Activated CD8-positive, alpha-beta T cell treated with anti-CD3 and anti-CD28 coated beads for 36 hours (primary cell): ENCODE measurements around the gene PAX3. TPM values are rescaled to one million over a fixed set of nuclear protein-coding genes. Genes with fewer than 3 reads are reported as not detected.

Experiments
- ATAC-seq: fragments of 200-7000 bp; cut with Tn5 transposase; one replicate; pipeline ENCODE4 v1.10.0; 2021; ENCODE audit warnings: mild to moderate bottlenecking, moderate library complexity
- CTCF ChIA-PET: fragments of 350-600 bp; sonication (Branson Sonifier 250); formaldehyde crosslinking; loops from one replicate; lab custom pipeline; 2021; ENCODE audit warnings: antibody characterized with exemption; lab: Charles Lee
- POLR2A ChIA-PET: fragments of 350-600 bp; sonication (Branson Sonifier 250); formaldehyde crosslinking; loops from one replicate; lab custom pipeline; 2021; ENCODE audit warnings: antibody characterized with exemption; lab: Charles Lee
- DNase-seq: peaks from one replicate; pipeline ENCODE4 v3.0.0-alpha.2; 2020
- H3K27ac Mint-ChIP-seq: one replicate; pipeline ENCODE4 v1.8.0; 2021; ENCODE audit warnings: mild to moderate bottlenecking, mixed read lengths
- H3K27me3 Mint-ChIP-seq: one replicate; pipeline ENCODE4 v1.8.0; 2021; ENCODE audit warnings: mixed read lengths
- H3K36me3 Mint-ChIP-seq: one replicate; pipeline ENCODE4 v1.8.0; 2021; ENCODE audit warnings: low read depth, mixed read lengths
- H3K4me1 Mint-ChIP-seq: one replicate; pipeline ENCODE4 v1.8.0; 2021; ENCODE audit warnings: low read depth, mixed read lengths
- H3K4me3 Mint-ChIP-seq: one replicate; pipeline ENCODE4 v1.8.0; 2021; ENCODE audit warnings: mild to moderate bottlenecking, moderate library complexity, mixed read lengths
- H3K9me3 Mint-ChIP-seq: one replicate; pipeline ENCODE4 v1.8.0; 2021; ENCODE audit warnings: mixed read lengths
- intact Hi-C: fragments of 100-400 bp; cut with micrococcal nuclease; formaldehyde crosslinking; loops from one replicate; pipeline ENCODE4 v1.10.0; 2022
- total RNA-seq, 2 experiments: library from RNA; stranded (reverse); gene quantifications; one replicate each; pipeline ENCODE4 v1.2.3, GENCODE V29; 2021
- TF ChIP-seq, protein P1 (sequence below): fragments of 200-600 bp; IDR thresholded peaks from one replicate; pipeline ENCODE4 v1.8.0; 2022; ENCODE audit warnings: antibody characterized with exemption, mild to moderate bottlenecking

The PAX3 gene
- total RNA-seq, 2 experiments from 2014 or later, result not detected

- TF ChIP-seq, protein P1, sequence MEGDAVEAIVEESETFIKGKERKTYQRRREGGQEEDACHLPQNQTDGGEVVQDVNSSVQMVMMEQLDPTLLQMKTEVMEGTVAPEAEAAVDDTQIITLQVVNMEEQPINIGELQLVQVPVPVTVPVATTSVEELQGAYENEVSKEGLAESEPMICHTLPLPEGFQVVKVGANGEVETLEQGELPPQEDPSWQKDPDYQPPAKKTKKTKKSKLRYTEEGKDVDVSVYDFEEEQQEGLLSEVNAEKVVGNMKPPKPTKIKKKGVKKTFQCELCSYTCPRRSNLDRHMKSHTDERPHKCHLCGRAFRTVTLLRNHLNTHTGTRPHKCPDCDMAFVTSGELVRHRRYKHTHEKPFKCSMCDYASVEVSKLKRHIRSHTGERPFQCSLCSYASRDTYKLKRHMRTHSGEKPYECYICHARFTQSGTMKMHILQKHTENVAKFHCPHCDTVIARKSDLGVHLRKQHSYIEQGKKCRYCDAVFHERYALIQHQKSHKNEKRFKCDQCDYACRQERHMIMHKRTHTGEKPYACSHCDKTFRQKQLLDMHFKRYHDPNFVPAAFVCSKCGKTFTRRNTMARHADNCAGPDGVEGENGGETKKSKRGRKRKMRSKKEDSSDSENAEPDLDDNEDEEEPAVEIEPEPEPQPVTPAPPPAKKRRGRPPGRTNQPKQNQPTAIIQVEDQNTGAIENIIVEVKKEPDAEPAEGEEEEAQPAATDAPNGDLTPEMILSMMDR, result no peak
- intact Hi-C loops, result no loop called here
- POLR2A ChIA-PET, result no interaction called here
- Mint-ChIP-seq H3K4me1 (peaks cover 16% of the 10 kb centered on the region), H3K27ac (no peak overlapping the region), H3K27me3 (peaks cover 87% of the 10 kb centered on the region), H3K9me3 (peaks cover 3% of the 10 kb centered on the region), H3K36me3 (peaks cover 3% of the 10 kb centered on the region), H3K4me3 (no peak overlapping the region)
- no peak for DNase-seq
- ATAC-seq, result no peak
- CTCF ChIA-PET, result no interaction called here
These were observed 3.8 kb downstream of the PAX3 start for GRCh38 chr2:222294996-222295367.

- H3K27me3 Mint-ChIP-seq, result peaks cover 86% of the 10 kb centered on the region
- DNase-seq (no peak), ATAC-seq (no peak)
- peaks cover 1% of the 10 kb centered on the region for H3K36me3 Mint-ChIP-seq
- peaks cover 2% of the 10 kb centered on the region for H3K9me3 Mint-ChIP-seq
- no peak overlapping the region for H3K27ac Mint-ChIP-seq
- CTCF ChIA-PET, result interaction anchor here (1.6 kb wide), 1 partner anchor 24 kb away, joined by 5 read pairs; no protein-coding TSS in a partner anchor
- TF ChIP-seq, protein P1, result no peak
- intact Hi-C loops, result no loop called here
- POLR2A ChIA-PET, result no interaction called here
- H3K4me1 Mint-ChIP-seq, result peaks cover 12% of the 10 kb centered on the region
- no peak overlapping the region for H3K4me3 Mint-ChIP-seq
These were observed 4.9 kb downstream of the PAX3 start for GRCh38 chr2:222293660-222294630.

GRCh38 chr2:222292149-222293134, 6.4 kb downstream of the PAX3 start:
- Mint-ChIP-seq H3K36me3 (no peaks in the 10 kb centered on the region), H3K27me3 (peaks cover 87% of the 10 kb centered on the region), H3K4me3 (no peak overlapping the region), H3K4me1 (peaks cover 12% of the 10 kb centered on the region), H3K27ac (no peak overlapping the region), H3K9me3 (peaks cover 2% of the 10 kb centered on the region)
- intact Hi-C loops, result no loop called here
- ATAC-seq (no peak), DNase-seq (no peak)
- CTCF ChIA-PET, result interaction anchor here (1.6 kb wide), 1 partner anchor 23 kb away, joined by 5 read pairs; no protein-coding TSS in a partner anchor
- POLR2A ChIA-PET, result no interaction called here
- TF ChIP-seq, protein P1, result no peak

DNA sequence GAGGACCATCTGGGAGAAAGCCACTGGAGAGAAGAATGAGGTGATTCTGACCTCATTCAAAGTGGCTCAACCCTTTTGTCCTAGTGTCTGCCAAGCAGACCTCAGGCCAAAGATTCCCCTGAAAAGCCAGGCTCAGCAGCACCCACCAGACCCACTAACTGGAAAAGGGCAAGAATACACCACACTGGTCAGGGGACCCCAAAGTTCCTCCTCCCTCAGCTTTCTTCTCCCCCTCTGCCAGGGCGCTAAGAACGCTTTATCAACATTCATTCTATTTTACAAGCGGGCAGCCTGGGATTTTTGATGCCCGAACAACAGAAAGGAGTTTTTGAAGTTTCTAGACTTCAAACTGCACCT, 7.3 kb downstream of the PAX3 start:
- TF ChIP-seq, protein P1, result no peak
- Mint-ChIP-seq H3K36me3 (no peaks in the 10 kb centered on the region), H3K9me3 (peaks cover 2% of the 10 kb centered on the region), H3K27ac (no peak overlapping the region), H3K4me3 (no peak overlapping the region), H3K27me3 (peaks cover 83% of the 10 kb centered on the region), H3K4me1 (peaks cover 9% of the 10 kb centered on the region)
- DNase-seq (no peak), ATAC-seq (no peak)
- intact Hi-C loops, result no loop called here
- CTCF ChIA-PET, result no interaction called here
- POLR2A ChIA-PET, result no interaction called here
